Measurements from ENCODE around the gene CD2AP.
"Not testable (repeated sequence)": the region's sequence is repeated elsewhere in the genome, so short reads cannot be mapped to it uniquely, and the experiment has no call there.

Gene CD2AP

GRCh38 chr6:47456536-47456975, 21.0 kb upstream of the CD2AP start:
- DNase-seq (ENCODE audit: extremely low read depth in 1 of 2, low read depth in 1 of 2): no peak

GRCh38 chr6:47457370-47457769, 20.2 kb upstream of the CD2AP start:
- no peak for DNase-seq (ENCODE audit: extremely low read depth in 1 of 2, low read depth in 1 of 2)

GRCh38 chr6:47464052-47464451, 13.5 kb upstream of the CD2AP start:
- no peak for DNase-seq (ENCODE audit: extremely low read depth in 1 of 2, low read depth in 1 of 2)

- no peak for DNase-seq (ENCODE audit: extremely low read depth in 1 of 2, low read depth in 1 of 2)
Observed at GRCh38 chr6:47465117-47465516, 12.5 kb upstream of the CD2AP start.

GRCh38 chr6:47471911-47472310, 5.7 kb upstream of the CD2AP start:
- DNase-seq (ENCODE audit: extremely low read depth in 1 of 2, low read depth in 1 of 2): no peak

GRCh38 chr6:47473791-47474346, 3.7 kb upstream of the CD2AP start:
- no peak for DNase-seq (ENCODE audit: extremely low read depth in 1 of 2, low read depth in 1 of 2)

- no peak for DNase-seq (ENCODE audit: extremely low read depth in 1 of 2, low read depth in 1 of 2)
Observed at GRCh38 chr6:47475319-47475816, 2.2 kb upstream of the CD2AP start.

- DNase-seq (ENCODE audit: extremely low read depth in 1 of 2, low read depth in 1 of 2): no peak
Observed at GRCh38 chr6:47476781-47477496, 650 bp upstream of the CD2AP start.

- no peak for DNase-seq (ENCODE audit: extremely low read depth in 1 of 2, low read depth in 1 of 2)
Observed at GRCh38 chr6:47478233-47479139, 897 bp downstream of the CD2AP start.

GRCh38 chr6:47479140-47479508, 1.5 kb downstream of the CD2AP start:
- no peak for DNase-seq (ENCODE audit: extremely low read depth in 1 of 2, low read depth in 1 of 2)

- DNase-seq (ENCODE audit: extremely low read depth in 1 of 2, low read depth in 1 of 2): no peak
Observed at GRCh38 chr6:47479874-47480273, 2.3 kb downstream of the CD2AP start.

- not testable (repeated sequence) for DNase-seq (ENCODE audit: extremely low read depth in 1 of 2, low read depth in 1 of 2)
Observed at GRCh38 chr6:47481213-47481612, 3.6 kb downstream of the CD2AP start.

- DNase-seq (ENCODE audit: extremely low read depth in 1 of 2, low read depth in 1 of 2): no peak
Observed at GRCh38 chr6:47481806-47482205, 4.2 kb downstream of the CD2AP start.

GRCh38 chr6:47483516-47483852, 5.9 kb downstream of the CD2AP start:
- DNase-seq (ENCODE audit: extremely low read depth in 1 of 2, low read depth in 1 of 2): no peak

GRCh38 chr6:47483853-47484546, 6.4 kb downstream of the CD2AP start:
- DNase-seq (ENCODE audit: extremely low read depth in 1 of 2, low read depth in 1 of 2): no peak

- no peak for DNase-seq (ENCODE audit: extremely low read depth in 1 of 2, low read depth in 1 of 2)
Observed at GRCh38 chr6:47484616-47485015, 7.0 kb downstream of the CD2AP start.

GRCh38 chr6:47485083-47485482, 7.5 kb downstream of the CD2AP start:
- DNase-seq (ENCODE audit: extremely low read depth in 1 of 2, low read depth in 1 of 2): no peak

GRCh38 chr6:47485491-47486135, 8.0 kb downstream of the CD2AP start:
- no peak for DNase-seq (ENCODE audit: extremely low read depth in 1 of 2, low read depth in 1 of 2)

- DNase-seq (ENCODE audit: extremely low read depth in 1 of 2, low read depth in 1 of 2): no peak
Observed at GRCh38 chr6:47489995-47490394, 12.4 kb downstream of the CD2AP start.

GRCh38 chr6:47490676-47491075, 13.1 kb downstream of the CD2AP start:
- no peak for DNase-seq (ENCODE audit: extremely low read depth in 1 of 2, low read depth in 1 of 2)

GRCh38 chr6:47492355-47492754, 14.8 kb downstream of the CD2AP start:
- DNase-seq (ENCODE audit: extremely low read depth in 1 of 2, low read depth in 1 of 2): no peak

Measured in stimulated activated CD8-positive, alpha-beta memory T cell treated with anti-CD3 and anti-CD28 coated beads, Interleukin-7, amount 100 ng/mL, for 48 hours (primary cell).